Cardiac muscle cell (in vitro differentiated cells and primary cell): ENCODE data around the gene PNN. TPM values are rescaled to one million over a fixed set of nuclear protein-coding genes. Genes with fewer than 3 reads are reported as not detected.
"Not testable (repeated sequence)": the region's sequence is repeated elsewhere in the genome, so short reads cannot be mapped to it uniquely, and the experiment has no call there.

Source experiments
- DNase-seq, 2 donors: peaks; one replicate each; pipeline versions ENCODE4 v3.0.0 to v3.0.0-alpha.2; 2010 to 2017; ENCODE audit warnings: low read depth in 1 of 2, low spot score in 1 of 2
- H3K27ac ChIP-seq: fragments of 200-600 bp; sonication (generic); 2 replicates; pipeline ENCODE4 v1.5.1; 2016
- H3K27me3 ChIP-seq: fragments of 200-600 bp; sonication (generic); 2 replicates; pipeline ENCODE4 v1.6.0; 2016; ENCODE audit warnings: control low read depth
- H3K36me3 ChIP-seq: fragments of 200-600 bp; sonication (generic); 2 replicates; pipeline ENCODE4 v1.5.1; 2016; ENCODE audit warnings: control low read depth
- H3K4me1 ChIP-seq: fragments of 200-600 bp; sonication (generic); 2 replicates; pipeline ENCODE4 v1.8.1; 2017; ENCODE audit warnings: low read depth, mild to moderate bottlenecking, mixed run types
- H3K4me3 ChIP-seq: fragments of 200-600 bp; sonication (generic); 2 replicates; pipeline ENCODE4 v1.5.1; 2016; ENCODE audit warnings: mild to moderate bottlenecking
- H3K9me3 ChIP-seq: fragments of 200-600 bp; sonication (generic); 2 replicates; pipeline ENCODE4 v1.5.1; 2017; ENCODE audit warnings: low read depth, mild to moderate bottlenecking, control low read depth
- CTCF ChIP-seq: IDR thresholded peaks from 2 replicates; pipeline ENCODE4 v1.5.1; 2012; ENCODE audit warnings: low read depth, mild to moderate bottlenecking, low read length
- polyA plus RNA-seq: library from polyadenylated mRNA; unstranded; fragments of >200 nt; fragmentation: Nextera tagmentation; extraction: Ambion mirVana; gene quantifications from 2 replicates; pipeline ENCODE4 v1.2.1, GENCODE V29; 2016
- total RNA-seq: library from RNA; depleted of rRNA; stranded (reverse); fragments of >200 nt; gene quantifications from 2 replicates; pipeline ENCODE4 v1.2.3, GENCODE V29; 2016

PNN gene
- total and polyA plus RNA-seq, 2 experiments from 2014 or later, result 67.0 to 115 TPM

- no peak for TF ChIP-seq CTCF
- DNase-seq, result no peak
- no peaks in the 10 kb centered on the region for H3K4me1 ChIP-seq
- H3K27me3 ChIP-seq, result no peaks in the 10 kb centered on the region
- no peaks in the 10 kb centered on the region for H3K9me3 ChIP-seq
- H3K36me3 ChIP-seq, result peaks cover 51% of the 10 kb centered on the region
- no peak overlapping the region for H3K27ac ChIP-seq
- no peak overlapping the region for H3K4me3 ChIP-seq
Observed at GRCh38 chr14:39154594-39155189, 20.4 kb upstream of the PNN start.

- peaks cover 32% of the 10 kb centered on the region for H3K36me3 ChIP-seq
- H3K27ac ChIP-seq, result no peak overlapping the region
- H3K9me3 ChIP-seq, result no peaks in the 10 kb centered on the region
- no peak for DNase-seq
- TF ChIP-seq CTCF, result no peak
- no peaks in the 10 kb centered on the region for H3K27me3 ChIP-seq
- no peak overlapping the region for H3K4me3 ChIP-seq
- no peaks in the 10 kb centered on the region for H3K4me1 ChIP-seq
Observed at GRCh38 chr14:39157491-39157890, 17.6 kb upstream of the PNN start.

GRCh38 chr14:39158222-39158858 lies 16.7 kb upstream of the PNN start:
- no peaks in the 10 kb centered on the region for H3K27me3 ChIP-seq
- no peaks in the 10 kb centered on the region for H3K4me1 ChIP-seq
- H3K4me3 ChIP-seq, result no peak overlapping the region
- no peak for DNase-seq
- H3K27ac ChIP-seq, result no peak overlapping the region
- H3K9me3 ChIP-seq, result no peaks in the 10 kb centered on the region
- peaks cover 26% of the 10 kb centered on the region for H3K36me3 ChIP-seq
- no peak for TF ChIP-seq CTCF

GRCh38 chr14:39160494-39160893 lies 14.6 kb upstream of the PNN start:
- Histone ChIP-seq H3K27ac (no peak overlapping the region), H3K36me3 (peaks cover 26% of the 10 kb centered on the region), H3K9me3 (no peaks in the 10 kb centered on the region), H3K4me1 (no peaks in the 10 kb centered on the region), H3K4me3 (no peak overlapping the region), H3K27me3 (no peaks in the 10 kb centered on the region)
- no peak for TF ChIP-seq CTCF
- no peak for DNase-seq

- not testable (repeated sequence) for H3K36me3 ChIP-seq, H3K4me3 ChIP-seq, H3K9me3 ChIP-seq
Observed at GRCh38 chr14:39167797-39168320, 7.2 kb upstream of the PNN start.

GRCh38 chr14:39168591-39168990 lies 6.5 kb upstream of the PNN start:
- H3K27me3 ChIP-seq, result no peaks in the 10 kb centered on the region
- DNase-seq, result no peak
- H3K4me3 ChIP-seq, result peak overlapping the region; percentile 75

More at GRCh38 chr14:39167797-39168320, 7.2 kb upstream of the PNN start:
- not testable (repeated sequence) for DNase-seq, H3K27ac ChIP-seq, H3K27me3 ChIP-seq
- peaks cover 15% of the 10 kb centered on the region for H3K4me1 ChIP-seq

More at GRCh38 chr14:39168591-39168990, 6.5 kb upstream of the PNN start:
- H3K36me3 ChIP-seq, result peaks cover 6% of the 10 kb centered on the region
- TF ChIP-seq CTCF, result no peak
- no peaks in the 10 kb centered on the region for H3K9me3 ChIP-seq
- no peak overlapping the region for H3K27ac ChIP-seq
- peaks cover 15% of the 10 kb centered on the region for H3K4me1 ChIP-seq
